ENCODE results near the gene AIF1. TPM values are rescaled to one million over a fixed set of nuclear protein-coding genes. Genes with fewer than 3 reads are reported as not detected.

AIF1 gene
- total and polyA plus RNA-seq, 2 donors from 2014 or later = 44.1 to 121 TPM

DNA sequence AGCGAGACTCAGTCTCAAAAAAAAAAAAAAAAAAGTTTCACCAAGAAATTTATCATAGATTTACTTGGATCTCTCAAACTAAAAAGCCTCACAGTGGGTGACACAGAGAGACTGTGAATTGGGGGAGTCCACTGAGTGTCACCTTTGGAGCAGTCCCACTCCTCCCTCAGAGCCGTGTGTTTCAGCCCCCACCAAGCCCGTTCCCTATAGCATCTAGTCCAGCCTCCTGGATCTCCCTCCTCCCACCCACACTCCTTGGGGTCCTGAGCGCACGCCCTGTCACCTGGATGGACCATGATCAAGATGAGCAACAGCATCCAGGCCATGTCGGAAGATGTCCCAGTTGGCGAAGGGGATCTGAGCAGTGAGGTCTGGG, 22.6 kb upstream of the AIF1 start:
- DNase-seq (peak in 1 of 5 donors; percentile 60), FAIRE-seq (no peak)
- TF ChIP-seq, protein P1, sequence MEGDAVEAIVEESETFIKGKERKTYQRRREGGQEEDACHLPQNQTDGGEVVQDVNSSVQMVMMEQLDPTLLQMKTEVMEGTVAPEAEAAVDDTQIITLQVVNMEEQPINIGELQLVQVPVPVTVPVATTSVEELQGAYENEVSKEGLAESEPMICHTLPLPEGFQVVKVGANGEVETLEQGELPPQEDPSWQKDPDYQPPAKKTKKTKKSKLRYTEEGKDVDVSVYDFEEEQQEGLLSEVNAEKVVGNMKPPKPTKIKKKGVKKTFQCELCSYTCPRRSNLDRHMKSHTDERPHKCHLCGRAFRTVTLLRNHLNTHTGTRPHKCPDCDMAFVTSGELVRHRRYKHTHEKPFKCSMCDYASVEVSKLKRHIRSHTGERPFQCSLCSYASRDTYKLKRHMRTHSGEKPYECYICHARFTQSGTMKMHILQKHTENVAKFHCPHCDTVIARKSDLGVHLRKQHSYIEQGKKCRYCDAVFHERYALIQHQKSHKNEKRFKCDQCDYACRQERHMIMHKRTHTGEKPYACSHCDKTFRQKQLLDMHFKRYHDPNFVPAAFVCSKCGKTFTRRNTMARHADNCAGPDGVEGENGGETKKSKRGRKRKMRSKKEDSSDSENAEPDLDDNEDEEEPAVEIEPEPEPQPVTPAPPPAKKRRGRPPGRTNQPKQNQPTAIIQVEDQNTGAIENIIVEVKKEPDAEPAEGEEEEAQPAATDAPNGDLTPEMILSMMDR (IDR thresholded peaks at IDR 0.05; ENCODE audit: borderline replicate concordance, extremely low read depth, insufficient read depth) = no peak
- no peaks in the 10 kb centered on the region for H3K4me1 ChIP-seq (ENCODE audit: control insufficient read depth in 2 of 3, insufficient read depth in 2 of 3, low read depth in 1 of 3, low read length in 3 of 3)
- H3K36me3 ChIP-seq (ENCODE audit: control insufficient read depth in 2 of 3, insufficient read depth in 3 of 3, low read length in 3 of 3) = no peaks in the 10 kb centered on the region
- no peaks in the 10 kb centered on the region for H3K9me3 ChIP-seq (ENCODE audit: control insufficient read depth in 2 of 3, insufficient read depth in 1 of 3, low read length in 3 of 3)
- intact Hi-C loops (cut with DNase I) = no loop called here
- H3K27ac ChIP-seq (ENCODE audit: low read depth in 2 of 2, low read length in 2 of 2) = no peak overlapping the region
- H3K4me3 ChIP-seq (ENCODE audit: low read length in 3 of 3) = no peak overlapping the region
- H3K9ac ChIP-seq (ENCODE audit: low read length in 3 of 3) = no peak overlapping the region
- H3K27me3 ChIP-seq (ENCODE audit: control insufficient read depth, insufficient read depth, low read length) = no peaks in the 10 kb centered on the region

DNA sequence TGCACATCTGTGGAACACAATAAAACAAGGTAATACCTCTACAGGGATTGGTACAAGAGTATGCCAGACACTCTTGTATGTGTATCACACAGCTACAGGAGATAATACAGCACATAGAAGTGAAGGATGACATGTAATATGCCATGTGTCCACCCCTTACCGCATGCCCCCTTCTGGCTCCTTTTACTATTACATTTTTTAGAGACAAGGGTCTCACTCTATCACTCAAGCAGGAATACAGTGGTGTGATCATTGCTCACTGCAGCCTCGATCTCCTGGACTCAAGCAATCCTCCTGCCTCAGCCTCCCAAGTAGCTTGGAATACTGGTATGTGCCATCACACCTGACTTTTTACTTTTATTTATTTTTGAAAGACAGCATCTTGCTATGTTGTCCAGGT, 18.0 kb upstream of the AIF1 start:
- intact Hi-C loops (cut with DNase I) = no loop called here
- no peak for FAIRE-seq
- no peak overlapping the region for H3K9ac ChIP-seq (ENCODE audit: low read length in 3 of 3)

DNA sequence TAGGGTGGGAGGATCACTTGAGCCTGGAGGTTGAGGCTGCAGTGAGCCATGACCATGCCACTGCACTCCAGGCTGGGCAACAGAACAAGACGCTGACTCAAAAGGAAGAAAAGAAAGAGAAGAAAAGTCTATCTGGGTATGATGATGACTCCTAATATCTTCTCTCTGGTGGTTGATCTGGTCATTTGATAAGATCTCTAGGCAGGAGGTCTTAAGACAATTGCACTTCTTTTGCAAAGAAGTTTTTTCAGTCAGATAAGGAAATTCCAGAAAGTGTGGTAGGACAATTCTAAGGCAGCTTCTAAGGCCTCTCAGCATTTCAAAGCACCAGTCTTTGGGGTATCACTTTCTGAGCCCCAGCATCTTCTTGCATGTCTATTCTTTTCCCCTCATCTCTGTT, 7.7 kb upstream of the AIF1 start:
- intact Hi-C loops (cut with DNase I) = no loop called here
- no peaks in the 10 kb centered on the region for H3K4me1 ChIP-seq (ENCODE audit: control insufficient read depth in 2 of 3, insufficient read depth in 2 of 3, low read depth in 1 of 3, low read length in 3 of 3)
- H3K4me3 ChIP-seq (ENCODE audit: low read length in 3 of 3) = no peak overlapping the region
- H3K27ac ChIP-seq (ENCODE audit: low read depth in 2 of 2, low read length in 2 of 2) = no peak overlapping the region
- no peaks in the 10 kb centered on the region for H3K9me3 ChIP-seq (ENCODE audit: control insufficient read depth in 2 of 3, insufficient read depth in 1 of 3, low read length in 3 of 3)
- DNase-seq (no peak), FAIRE-seq (no peak)
- TF ChIP-seq, protein P1 (IDR thresholded peaks at IDR 0.05; ENCODE audit: borderline replicate concordance, extremely low read depth, insufficient read depth) = no peak
- H3K27me3 ChIP-seq (ENCODE audit: control insufficient read depth, insufficient read depth, low read length) = no peaks in the 10 kb centered on the region
- no peaks in the 10 kb centered on the region for H3K36me3 ChIP-seq (ENCODE audit: control insufficient read depth in 2 of 3, insufficient read depth in 3 of 3, low read length in 3 of 3)
- H3K9ac ChIP-seq (ENCODE audit: low read length in 3 of 3) = no peak overlapping the region

More for the DNA sequence above, 18.0 kb upstream of the AIF1 start:
- peaks cover 0 to 2% (median 0%) of the 10 kb centered on the region in 3 donors for H3K4me1 ChIP-seq (ENCODE audit: control insufficient read depth in 2 of 3, insufficient read depth in 2 of 3, low read depth in 1 of 3, low read length in 3 of 3)
- H3K4me3 ChIP-seq (ENCODE audit: low read length in 3 of 3) = no peak overlapping the region
- TF ChIP-seq, protein P1 (IDR thresholded peaks at IDR 0.05; ENCODE audit: borderline replicate concordance, extremely low read depth, insufficient read depth) = no peak
- no peaks in the 10 kb centered on the region for H3K27me3 ChIP-seq (ENCODE audit: control insufficient read depth, insufficient read depth, low read length)
- H3K9me3 ChIP-seq (ENCODE audit: control insufficient read depth in 2 of 3, insufficient read depth in 1 of 3, low read length in 3 of 3) = no peaks in the 10 kb centered on the region
- H3K36me3 ChIP-seq (ENCODE audit: control insufficient read depth in 2 of 3, insufficient read depth in 3 of 3, low read length in 3 of 3) = no peaks in the 10 kb centered on the region
- no peak for DNase-seq
- H3K27ac ChIP-seq (ENCODE audit: low read depth in 2 of 2, low read length in 2 of 2) = no peak overlapping the region

Data from kidney (tissue), 14 donors.